Astrocyte of the spinal cord (primary cell): ENCODE results near the gene SNN.

Source experiments
- DNase-seq: peaks from one replicate; pipeline ENCODE4 v3.0.0; 2011; ENCODE audit warnings: low read depth, low spot score
- H3K4me3 ChIP-seq: 2 replicates; pipeline ENCODE4 v1.5.1; 2011; ENCODE audit warnings: low read depth, mild to moderate bottlenecking, low read length, moderate library complexity
- CTCF ChIP-seq: IDR thresholded peaks from 2 replicates; pipeline ENCODE4 v1.5.1; 2012; ENCODE audit warnings: low read depth, mild to moderate bottlenecking, low read length, inconsistent platforms
- in situ Hi-C: cut with HindIII; loops from 2 replicates; pipeline ENCODE4 v1.10.0; 2017; ENCODE audit warnings: low sequenced_read_pairs

SNN gene

GRCh38 chr16:11634312-11634711, 33.9 kb upstream of the SNN start:
- no peak for TF ChIP-seq CTCF
- no peak overlapping the region for H3K4me3 ChIP-seq
- no peak for DNase-seq
- in situ Hi-C loops = no loop called here

- DNase-seq = no peak
- no peak overlapping the region for H3K4me3 ChIP-seq
- in situ Hi-C loops = no loop called here
- TF ChIP-seq CTCF = no peak
Measured at GRCh38 chr16:11635113-11635652, 33.1 kb upstream of the SNN start.

- DNase-seq = no peak
- no peak for TF ChIP-seq CTCF
- H3K4me3 ChIP-seq = no peak overlapping the region
- in situ Hi-C loops = no loop called here
Measured at GRCh38 chr16:11635679-11636171, 32.5 kb upstream of the SNN start.

GRCh38 chr16:11636172-11636721, 32.0 kb upstream of the SNN start:
- in situ Hi-C loops = no loop called here
- no peak for DNase-seq
- H3K4me3 ChIP-seq = no peak overlapping the region
- TF ChIP-seq CTCF = no peak

GRCh38 chr16:11637320-11637719, 30.9 kb upstream of the SNN start:
- in situ Hi-C loops = no loop called here
- TF ChIP-seq CTCF = no peak
- no peak for DNase-seq
- no peak overlapping the region for H3K4me3 ChIP-seq

GRCh38 chr16:11638140-11638539, 30.1 kb upstream of the SNN start:
- in situ Hi-C loops = no loop called here
- DNase-seq = no peak
- H3K4me3 ChIP-seq = no peak overlapping the region
- no peak for TF ChIP-seq CTCF
